Measurements from ENCODE around the gene ARHGEF37.
A peak's percentile ranks its signal among the peaks of the same experiment; 100 is the strongest.
"Not testable (repeated sequence)": the region's sequence is repeated elsewhere in the genome, so short reads cannot be mapped to it uniquely, and the experiment has no call there.

Gene ARHGEF37

DNA sequence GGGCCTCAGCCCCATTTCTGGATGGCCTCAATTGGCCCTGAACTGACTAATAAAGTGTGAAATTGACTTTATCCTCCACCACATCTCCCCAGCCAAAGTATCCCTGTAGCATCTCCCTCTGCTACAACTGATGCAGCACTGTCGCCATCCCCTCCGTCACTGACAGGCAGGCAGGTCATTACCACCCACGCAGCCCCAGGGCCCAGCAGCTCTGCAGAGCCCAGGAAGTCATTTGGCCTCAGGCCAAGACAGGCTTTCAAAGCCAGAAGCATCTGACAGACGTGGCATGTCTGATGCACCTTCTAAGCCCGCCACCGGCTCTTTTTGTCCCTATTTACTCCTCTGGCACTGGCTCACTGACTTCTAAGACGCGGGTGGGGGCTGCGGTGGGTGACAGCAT is 65.3 kb downstream of the ARHGEF37 start:
- peak in 1 of 2 donors; percentile 5 for DNase-seq (ENCODE audit: low read depth in 2 of 2)

DNA sequence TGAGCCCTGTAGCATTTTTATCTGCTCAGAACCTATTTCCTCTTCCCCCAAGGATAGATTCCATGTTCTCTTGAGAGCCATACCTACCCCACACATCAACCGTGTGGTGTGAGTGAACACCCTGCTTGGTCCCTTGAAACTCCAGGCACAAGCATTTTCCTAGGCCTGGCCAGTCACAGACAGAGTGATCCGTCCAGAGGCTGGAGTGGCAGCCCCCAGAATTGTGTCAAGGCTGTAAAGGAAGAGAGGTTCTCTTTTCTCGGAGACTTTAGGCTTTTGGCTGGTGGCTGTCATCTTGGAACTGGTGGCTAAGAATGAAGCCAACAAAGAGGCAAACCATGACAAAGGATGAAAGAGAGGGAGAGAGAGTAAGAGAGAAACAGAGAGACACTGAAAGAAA is 66.0 kb downstream of the ARHGEF37 start:
- no peak for DNase-seq (ENCODE audit: low read depth in 2 of 2)

DNA sequence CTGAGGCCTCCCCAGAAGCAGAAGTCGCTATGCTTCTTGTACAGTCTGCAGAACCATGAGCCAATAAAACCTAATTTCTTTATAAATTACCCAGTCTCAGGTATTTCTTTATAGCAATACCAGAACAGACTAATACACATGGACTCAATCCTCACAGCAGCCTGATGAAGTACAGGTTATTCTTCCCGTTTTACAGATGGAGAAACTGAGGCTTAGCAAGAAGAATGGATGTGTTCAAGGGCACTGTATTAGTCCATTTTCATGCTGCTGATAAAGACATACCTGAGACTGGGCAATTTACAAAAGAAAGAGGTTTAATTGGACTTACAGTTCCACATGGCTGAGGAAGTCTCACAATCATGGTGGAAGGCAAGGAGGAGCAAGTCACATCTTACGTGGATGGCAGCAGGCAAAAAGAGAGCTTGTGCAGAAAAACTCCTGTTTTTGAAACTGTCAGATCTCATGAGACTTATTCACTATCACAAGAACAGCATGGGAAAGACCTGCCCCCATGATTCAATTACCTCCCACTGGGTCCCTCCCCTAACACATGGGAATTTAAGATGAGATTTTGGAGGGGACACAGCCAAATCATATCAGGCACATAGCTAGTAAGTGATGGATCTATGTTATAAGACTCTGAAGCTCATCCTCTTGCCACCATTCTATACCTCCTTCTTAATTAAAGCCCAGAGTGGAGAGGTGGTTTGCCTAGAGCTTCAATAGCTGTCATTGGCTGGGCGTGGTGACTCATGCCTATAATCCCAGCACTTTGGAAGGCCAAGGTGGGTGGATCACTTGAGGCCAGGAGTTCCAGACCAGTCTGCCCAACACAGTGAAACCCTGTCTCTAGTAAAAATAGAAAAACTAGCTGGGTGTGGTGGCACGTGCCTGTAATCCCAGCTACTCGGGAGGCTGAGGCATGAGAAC is 67.4 kb downstream of the ARHGEF37 start:
- not testable (repeated sequence) for DNase-seq (ENCODE audit: low read depth in 2 of 2)

DNA sequence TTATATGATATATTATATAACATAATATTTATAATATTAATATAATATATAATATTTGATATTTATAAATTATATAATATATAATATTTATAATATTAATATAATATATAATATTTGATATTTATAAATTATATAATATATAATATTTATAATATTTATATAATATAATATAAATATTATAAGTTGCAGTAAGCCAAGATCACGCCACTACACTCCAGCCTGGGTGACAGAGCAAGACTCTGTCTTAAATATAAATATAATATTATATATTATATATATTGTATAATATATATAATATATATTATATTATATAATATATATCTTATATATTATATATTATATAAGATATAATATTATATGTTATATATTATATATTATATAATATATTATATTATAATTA is 68.4 kb downstream of the ARHGEF37 start:
- DNase-seq (ENCODE audit: low read depth in 2 of 2): not testable (repeated sequence)

DNA sequence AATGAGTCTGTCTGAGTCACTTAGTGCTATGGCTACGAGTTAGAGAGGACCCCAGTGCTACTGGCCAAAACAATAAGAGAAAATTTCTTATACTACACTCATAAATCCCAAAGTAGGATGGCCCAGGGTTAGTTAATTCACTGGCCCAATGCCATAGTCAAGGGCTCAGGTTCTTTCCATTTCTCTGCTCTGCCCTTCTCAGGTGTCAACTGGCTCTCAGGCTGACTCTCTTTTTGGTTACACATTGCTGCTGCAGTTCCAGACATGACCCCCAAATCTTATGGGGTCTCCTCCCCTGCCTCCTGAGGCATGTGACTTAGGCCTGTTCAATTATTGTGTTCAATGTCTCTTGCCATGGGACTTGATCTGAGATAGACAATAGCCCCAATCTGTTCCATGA is 70.4 kb downstream of the ARHGEF37 start:
- DNase-seq (ENCODE audit: low read depth in 2 of 2): no peak

DNA sequence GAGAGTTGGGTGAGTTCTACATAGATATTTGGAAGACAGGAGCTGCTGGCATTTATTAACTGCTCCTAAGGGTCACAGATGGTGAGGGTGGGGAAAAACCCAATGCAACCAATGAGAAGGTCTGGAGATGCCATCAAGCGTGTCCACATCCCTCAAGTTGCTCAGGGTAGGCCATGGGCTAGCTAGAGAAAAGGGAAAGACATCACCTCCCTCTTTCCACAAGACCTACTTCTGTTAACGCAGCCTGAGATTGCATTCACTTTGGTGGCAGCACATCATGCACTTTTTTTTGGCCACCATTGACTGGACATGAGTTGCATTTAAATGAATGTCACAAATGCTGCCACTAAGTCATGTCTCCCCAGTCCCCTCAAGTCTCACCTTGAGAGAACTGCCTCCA is 71.4 kb downstream of the ARHGEF37 start:
- DNase-seq (ENCODE audit: low read depth in 2 of 2): no peak

DNA sequence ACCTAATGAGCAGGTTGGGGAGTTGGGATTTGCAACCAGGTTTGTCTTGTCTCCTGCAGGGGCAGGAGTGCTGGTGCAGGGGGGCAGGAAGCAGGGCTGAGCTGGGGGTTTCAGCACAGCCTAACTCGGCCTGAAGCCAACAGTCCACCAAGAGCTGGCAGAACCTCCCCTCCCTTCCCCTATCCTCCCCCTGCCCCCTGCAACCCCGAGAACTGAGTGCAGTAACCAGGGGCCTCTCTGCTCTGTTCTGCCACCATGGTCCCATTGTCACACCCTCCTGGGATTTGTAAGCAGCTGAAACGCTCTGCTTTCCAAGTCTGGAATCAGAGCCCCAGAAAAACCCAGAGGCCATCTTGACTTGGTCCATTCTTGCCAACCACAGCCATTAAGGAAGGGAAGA is 72.9 kb downstream of the ARHGEF37 start:
- DNase-seq (ENCODE audit: low read depth in 2 of 2): no peak

DNA sequence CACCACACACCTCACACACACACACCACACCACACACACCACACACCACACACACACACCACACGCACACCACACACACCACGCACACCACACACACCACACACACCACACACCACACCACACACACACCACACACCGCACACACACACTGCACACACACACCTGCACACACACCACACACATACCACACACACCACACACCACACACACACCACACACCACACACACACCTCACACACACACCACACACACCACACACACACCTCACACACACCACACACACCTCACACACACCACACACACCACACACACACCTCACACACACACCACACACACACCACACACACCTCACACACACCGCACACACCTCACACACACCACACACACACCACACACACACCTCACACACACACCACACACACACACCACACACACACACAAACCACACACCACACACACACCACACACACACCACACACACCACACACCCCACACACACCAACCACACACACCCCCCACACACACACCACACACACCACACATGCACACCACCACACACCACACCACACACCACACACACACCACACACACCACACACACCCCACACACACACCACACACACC is 73.7 kb downstream of the ARHGEF37 start:
- no peak for DNase-seq (ENCODE audit: low read depth in 2 of 2)

DNA sequence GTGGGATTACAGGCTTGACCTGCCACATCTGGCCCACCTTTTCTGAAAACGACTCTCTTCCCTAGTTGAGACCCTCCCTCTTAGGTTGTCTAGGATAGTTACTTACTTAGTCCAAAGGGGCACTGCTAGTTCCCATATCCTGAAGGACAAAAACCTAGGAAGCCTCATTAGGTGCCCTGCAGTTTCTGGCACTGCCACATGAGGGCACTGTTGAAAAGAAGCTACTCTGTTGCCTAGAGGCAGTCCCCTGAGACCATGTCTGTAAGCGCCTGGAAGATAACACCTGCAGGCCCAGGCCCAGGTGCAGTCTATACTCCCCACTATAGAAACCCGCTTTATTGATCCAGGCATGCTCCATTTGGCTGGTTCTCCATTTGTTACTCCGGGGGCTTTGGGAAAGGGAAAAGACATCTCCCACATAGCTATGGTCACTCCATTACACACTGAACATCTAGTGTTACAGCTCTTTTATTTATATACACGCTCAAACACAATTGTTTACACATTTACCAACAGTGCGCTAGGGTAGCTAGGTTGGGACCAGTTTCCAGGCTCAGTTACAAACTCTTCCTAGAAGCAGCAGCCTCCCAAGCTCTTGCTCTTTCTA is 75.4 kb downstream of the ARHGEF37 start:
- DNase-seq (ENCODE audit: low read depth in 2 of 2): no peak

DNA sequence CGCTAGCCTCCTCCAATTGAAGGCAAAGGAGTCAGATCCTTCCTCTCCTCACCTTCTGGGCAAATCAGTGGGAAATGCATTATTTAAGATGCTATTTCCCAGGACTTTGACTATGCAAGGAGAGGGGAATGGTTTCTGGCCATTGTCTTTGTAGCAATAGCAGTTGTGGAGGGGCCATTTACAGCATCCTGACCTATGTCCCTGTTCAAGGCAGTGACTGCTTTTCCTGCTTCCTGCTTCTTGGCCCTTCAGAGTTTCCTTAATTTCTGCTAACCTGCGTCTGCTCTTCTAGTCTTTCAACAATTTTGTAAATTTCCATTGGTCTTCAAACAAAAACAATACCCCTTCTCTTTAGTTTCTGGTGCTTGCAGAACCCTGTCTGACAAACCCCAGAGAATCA is 76.0 kb downstream of the ARHGEF37 start:
- no peak for DNase-seq (ENCODE audit: low read depth in 2 of 2)

DNA sequence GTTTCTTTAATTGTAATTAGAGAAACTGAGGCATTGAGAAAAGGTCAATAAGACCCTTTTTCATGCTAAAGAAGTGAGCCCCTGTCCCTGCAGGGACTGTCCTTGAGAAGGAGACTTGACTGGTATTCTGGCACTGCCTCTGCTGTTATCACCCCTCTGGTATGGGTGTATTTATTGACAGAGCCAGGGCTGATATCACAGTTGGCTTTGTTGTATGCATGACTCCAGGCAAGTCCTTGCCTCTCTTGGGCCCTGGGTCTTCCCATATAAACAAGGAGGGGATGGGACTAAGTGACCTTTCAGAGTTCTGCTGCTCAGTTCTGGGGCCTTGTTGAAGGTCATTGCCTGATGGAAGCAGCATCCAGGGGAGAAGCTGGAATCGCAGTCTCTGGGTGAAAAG is 77.0 kb downstream of the ARHGEF37 start:
- no peak for DNase-seq (ENCODE audit: low read depth in 2 of 2)

DNA sequence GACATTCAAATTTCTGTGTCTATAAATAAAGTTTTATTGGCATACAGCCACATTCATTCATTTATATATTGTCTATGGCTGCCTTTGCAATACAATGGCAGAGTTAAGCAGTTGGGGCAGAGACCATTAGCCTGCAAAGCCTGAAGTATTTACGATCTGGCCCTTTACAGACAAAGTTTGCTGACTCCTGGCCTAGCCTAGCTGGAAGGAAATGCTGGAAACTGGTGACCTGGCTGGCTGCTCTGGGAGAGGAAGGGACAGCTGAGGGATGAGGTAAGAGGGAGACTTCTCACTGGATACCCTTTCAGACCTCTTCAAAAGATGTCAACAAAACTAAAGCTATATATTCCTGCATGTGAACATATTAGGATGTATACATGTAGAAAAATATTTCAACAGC is 82.8 kb downstream of the ARHGEF37 start:
- no peak for DNase-seq (ENCODE audit: low read depth in 2 of 2)

DNA sequence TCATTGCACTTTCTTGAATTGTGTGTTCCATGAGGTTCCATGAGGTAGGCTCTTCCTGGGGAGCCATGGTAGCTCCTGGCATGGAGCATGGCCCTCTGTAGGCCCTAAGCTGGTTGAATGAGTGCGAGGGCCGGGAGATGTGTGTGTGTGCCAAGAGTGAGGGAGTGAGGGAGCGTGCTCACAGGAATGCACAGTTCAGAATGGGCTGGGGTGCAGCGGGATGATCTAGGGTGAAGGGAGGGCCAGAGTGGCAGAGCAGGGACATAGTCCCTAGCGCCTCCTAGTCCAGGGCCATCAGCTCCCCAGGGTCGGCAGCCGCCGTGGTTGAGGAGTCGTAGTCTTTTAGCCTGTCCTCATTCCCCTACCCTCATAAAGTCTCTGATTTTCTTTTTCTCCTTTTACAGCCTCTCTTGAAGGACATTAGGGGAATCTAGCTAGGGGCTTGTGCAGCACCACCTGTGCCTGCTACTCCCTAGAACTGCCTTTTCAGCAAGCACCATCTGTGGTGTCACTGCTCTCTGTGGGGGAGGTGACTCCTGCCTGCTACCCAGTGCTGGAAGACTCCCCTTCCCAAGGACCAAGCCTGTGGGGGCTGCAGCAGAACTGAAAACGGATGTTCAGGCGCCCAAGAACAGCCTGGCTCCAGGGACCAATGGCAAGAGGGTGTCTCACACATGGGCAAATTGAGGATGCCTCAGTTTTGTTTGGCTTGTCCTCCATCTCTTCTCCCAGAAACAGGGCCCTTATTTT is 83.5 kb downstream of the ARHGEF37 start:
- no peak for DNase-seq (ENCODE audit: low read depth in 2 of 2)

DNA sequence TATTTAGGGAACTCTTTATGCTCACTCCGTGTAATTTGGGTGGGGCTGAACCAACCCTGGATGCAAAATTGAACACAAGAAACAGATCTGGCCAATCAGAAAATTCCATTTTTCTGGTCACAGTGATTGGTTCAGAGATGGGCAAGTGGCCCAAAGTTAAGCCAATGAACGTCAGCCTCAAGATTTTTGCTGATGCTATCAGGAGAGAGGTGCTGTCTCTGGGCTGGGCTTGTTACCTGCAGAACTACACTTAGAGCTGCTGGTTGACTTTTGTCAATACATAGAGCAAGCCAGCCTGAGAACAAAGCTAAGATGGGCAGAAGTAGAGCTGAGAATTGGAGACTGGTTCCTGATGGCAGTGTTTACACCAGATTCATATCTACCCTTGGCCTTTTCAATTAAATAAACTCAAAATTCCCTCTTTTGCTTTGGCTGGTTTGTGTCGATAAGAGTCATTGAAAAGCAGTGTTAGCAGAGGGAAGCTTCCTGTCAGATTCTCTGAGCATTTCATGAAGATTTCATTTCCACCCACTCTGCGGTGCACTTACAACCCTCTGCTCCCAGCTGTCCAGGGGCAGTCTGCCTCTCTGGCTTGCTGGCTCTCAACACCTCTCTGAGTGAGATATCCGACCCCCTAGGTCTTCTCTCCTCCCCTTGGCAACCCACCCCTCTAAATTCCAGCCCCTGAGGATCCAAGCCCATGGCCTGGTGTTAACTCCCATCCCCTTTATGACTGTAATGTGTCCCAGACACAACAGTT is 84.3 kb downstream of the ARHGEF37 start:
- DNase-seq (ENCODE audit: low read depth in 2 of 2): no peak

DNA sequence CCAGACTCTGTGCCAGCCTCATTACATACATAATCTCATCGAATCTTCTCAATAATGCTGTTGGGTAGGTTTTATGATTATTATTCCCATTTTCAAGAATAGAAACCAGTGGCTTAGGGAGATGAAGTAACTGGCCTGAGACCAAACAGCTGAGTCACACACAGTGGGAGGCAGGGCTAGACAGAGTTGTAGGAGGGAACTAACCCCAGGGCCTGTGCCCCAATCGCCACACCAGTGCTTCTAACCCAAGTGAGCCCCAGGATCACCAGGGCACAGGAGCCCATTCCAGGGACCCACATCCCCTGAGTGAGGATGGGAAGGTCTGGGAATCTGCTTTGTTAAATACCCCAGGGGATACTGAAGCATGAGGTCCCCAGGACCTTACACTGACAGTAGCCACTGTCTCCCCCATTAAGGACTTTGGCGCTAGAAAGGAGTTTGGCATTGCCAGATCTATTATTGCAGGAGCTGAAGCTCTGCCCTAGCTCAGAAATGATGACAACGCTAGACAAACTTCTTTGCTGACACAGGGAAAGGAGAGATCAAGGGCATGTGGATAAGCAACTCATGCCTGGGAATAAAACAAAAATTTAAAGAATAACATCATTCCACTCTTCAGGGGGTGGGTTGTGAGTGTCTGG is 85.0 kb downstream of the ARHGEF37 start:
- DNase-seq (ENCODE audit: low read depth in 2 of 2): no peak

DNA sequence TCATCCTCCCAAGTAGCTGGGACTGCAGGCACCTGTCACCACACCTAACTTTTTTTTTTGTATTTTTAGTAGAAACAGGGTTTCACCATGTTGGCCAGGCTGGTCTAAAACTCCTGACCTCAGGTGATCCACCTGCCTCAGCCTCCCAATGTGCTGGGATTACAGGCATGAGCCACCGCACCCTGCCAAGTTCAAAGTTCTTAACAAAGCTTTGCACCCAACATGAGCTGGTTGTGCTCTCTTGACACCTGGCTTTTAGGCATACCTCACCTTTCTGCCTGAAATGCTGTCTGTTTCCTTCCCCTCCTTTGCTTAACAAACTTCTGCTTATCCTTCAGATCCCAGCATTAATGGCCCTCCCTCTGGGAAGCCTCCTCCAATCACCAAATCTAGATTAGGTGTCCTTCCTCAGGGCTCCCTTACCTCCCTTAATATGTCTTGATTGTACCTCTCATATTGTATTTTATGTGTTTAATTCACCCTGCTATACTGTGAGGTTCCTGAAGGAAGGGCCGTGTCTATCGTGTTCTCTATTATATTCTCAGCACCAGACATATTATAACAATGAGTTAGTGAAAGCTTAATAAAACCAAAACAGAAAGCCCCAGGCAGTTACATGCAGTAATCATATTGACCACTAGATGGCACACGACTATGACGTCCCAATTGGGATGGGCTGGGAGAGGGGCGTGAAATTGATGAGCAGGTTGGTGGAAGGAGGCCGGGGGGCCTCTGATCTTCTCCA is 86.0 kb downstream of the ARHGEF37 start:
- no peak for DNase-seq (ENCODE audit: low read depth in 2 of 2)

DNA sequence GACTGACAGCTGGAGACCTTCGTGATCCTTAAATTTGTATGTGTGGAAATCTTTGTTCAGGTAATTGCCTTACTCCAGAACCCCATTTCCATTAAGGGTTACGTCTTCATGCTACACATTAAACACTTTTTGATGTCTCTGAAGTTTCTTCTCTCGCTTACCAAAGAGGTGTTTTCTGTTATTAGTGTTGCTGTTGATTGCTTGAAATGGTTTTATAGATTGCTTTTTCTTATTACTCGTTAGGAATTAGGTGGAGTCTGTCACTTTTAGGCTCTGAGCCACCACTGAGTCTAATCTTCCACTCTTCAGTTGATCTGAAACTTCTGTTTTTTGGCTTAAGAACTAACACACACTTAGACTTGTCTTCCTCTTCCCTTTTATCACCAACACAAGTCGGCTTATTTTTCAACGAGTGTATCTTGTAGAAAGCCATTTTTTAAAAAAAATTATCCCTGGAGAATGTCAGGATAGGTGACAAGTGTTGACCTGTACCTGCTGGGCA is 86.6 kb downstream of the ARHGEF37 start:
- DNase-seq (ENCODE audit: low read depth in 2 of 2): no peak

DNA sequence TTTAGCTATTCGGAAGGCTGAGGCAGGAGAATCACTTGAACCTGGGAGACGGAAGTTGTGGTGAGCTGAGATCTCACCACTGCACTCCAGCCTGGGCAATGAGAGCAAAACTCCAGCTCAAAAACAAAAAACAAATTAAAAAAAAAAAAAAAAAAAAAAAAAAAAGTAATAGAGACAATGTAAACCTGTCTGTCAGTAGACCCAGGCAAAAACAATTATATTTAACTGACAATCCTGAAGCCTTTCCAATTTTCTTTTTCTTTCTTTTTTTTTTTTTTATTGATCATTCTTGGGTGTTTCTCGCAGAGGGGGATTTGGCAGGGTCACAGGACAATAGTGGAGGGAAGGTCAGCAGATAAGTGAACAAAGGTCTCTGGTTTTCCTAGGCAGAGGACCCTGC is 88.0 kb downstream of the ARHGEF37 start:
- not testable (repeated sequence) for DNase-seq (ENCODE audit: low read depth in 2 of 2)

DNA sequence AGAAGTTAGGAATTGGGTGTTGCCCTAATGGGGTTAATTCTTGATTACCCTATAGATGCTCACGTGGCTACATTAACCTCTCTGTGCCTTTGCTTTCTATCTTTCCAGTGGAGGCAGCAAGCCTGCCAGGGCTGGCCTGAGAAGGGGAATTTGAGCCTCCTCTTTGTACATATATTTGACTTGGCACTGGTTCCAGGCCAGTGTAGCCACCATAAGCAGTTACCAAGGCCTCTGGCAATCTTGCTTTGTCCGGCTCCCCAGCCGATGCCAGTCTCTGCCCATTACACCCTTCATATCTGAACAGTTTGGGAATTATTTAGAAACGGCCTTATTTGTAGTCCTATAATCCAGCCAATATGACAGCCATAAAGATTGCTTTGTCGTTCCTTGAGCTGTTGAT is 90.2 kb downstream of the ARHGEF37 start:
- no peak for DNase-seq (ENCODE audit: low read depth in 2 of 2)

All from stimulated activated CD8-positive, alpha-beta memory T cell treated with anti-CD3 and anti-CD28 coated beads, Interleukin-7, amount 100 ng/mL, for 1 hour (primary cell).